GM23248 (cell line): ENCODE measurements around the gene TPR. TPM values are rescaled to one million over a fixed set of nuclear protein-coding genes. Genes with fewer than 3 reads are reported as not detected.
A peak's percentile ranks its signal among the peaks of the same experiment; 100 is the strongest.

Experiments used
- DNase-seq: peaks from one replicate; pipeline ENCODE4 v3.0.0-alpha.2; 2015
- H2AFZ ChIP-seq: fragments of 200-600 bp; sonication (generic); 2 replicates; pipeline ENCODE4 v1.6.1; 2016; ENCODE audit warnings: antibody characterized with exemption
- H3F3A ChIP-seq: fragments of 200-600 bp; sonication (generic); 2 replicates; pipeline ENCODE4 v1.6.1; 2016; ENCODE audit warnings: mild to moderate bottlenecking, antibody characterized with exemption, mixed run types; ENCODE audit not compliant: insufficient read depth
- H3K27ac ChIP-seq: fragments of 200-600 bp; sonication (generic); 2 replicates; pipeline ENCODE4 v1.5.1; 2016; ENCODE audit warnings: mild to moderate bottlenecking
- H3K27me3 ChIP-seq: fragments of 200-600 bp; sonication (generic); replicated peaks from 2 replicates; pipeline ENCODE4 v1.6.1; 2016; ENCODE audit warnings: mild to moderate bottlenecking; ENCODE audit not compliant: insufficient read depth
- H3K36me3 ChIP-seq: fragments of 200-600 bp; sonication (generic); 2 replicates; pipeline ENCODE4 v1.6.1; 2016; ENCODE audit warnings: low read depth, mild to moderate bottlenecking
- H3K4me1 ChIP-seq: fragments of 200-600 bp; sonication (generic); 2 replicates; pipeline ENCODE4 v1.6.1; 2016; ENCODE audit warnings: mild to moderate bottlenecking; ENCODE audit not compliant: insufficient read depth
- H3K4me2 ChIP-seq: fragments of 200-600 bp; sonication (generic); one replicate; pipeline ENCODE4 v1.6.1; 2016; ENCODE audit warnings: mild to moderate bottlenecking; ENCODE audit not compliant: unreplicated experiment
- H3K4me3 ChIP-seq: fragments of 200-600 bp; sonication (generic); 2 replicates; pipeline ENCODE4 v1.5.1; 2016; ENCODE audit warnings: mild to moderate bottlenecking
- H3K79me2 ChIP-seq: fragments of 200-600 bp; sonication (generic); 2 replicates; pipeline ENCODE4 v1.6.1; 2016; ENCODE audit warnings: mild to moderate bottlenecking; ENCODE audit not compliant: insufficient read depth
- H3K9ac ChIP-seq: fragments of 200-600 bp; sonication (generic); 2 replicates; pipeline ENCODE4 v1.6.1; 2016; ENCODE audit warnings: mild to moderate bottlenecking
- H3K9me2 ChIP-seq: fragments of 200-600 bp; sonication (generic); 2 replicates; pipeline ENCODE4 v1.6.1; 2016; ENCODE audit warnings: mixed run types, mild to moderate bottlenecking, moderate library complexity; ENCODE audit not compliant: insufficient read depth
- H3K9me3 ChIP-seq: fragments of 200-600 bp; sonication (generic); one replicate; pipeline ENCODE4 v1.6.1; 2017; ENCODE audit warnings: low read depth
- H4K20me1 ChIP-seq: fragments of 200-600 bp; sonication (generic); 2 replicates; pipeline ENCODE4 v1.6.0; 2016; ENCODE audit not compliant: insufficient read depth
- EZH2 ChIP-seq: fragments of 200-600 bp; sonication (generic); IDR thresholded peaks from 2 replicates; pipeline ENCODE4 v1.6.1; 2018; ENCODE audit warnings: antibody characterized with exemption, mild to moderate bottlenecking; ENCODE audit not compliant: insufficient read depth, poor library complexity, severe bottlenecking
- EZH2phosphoT487 ChIP-seq: fragments of 200-600 bp; sonication (generic); IDR thresholded peaks from 2 replicates; pipeline ENCODE4 v1.6.1; 2018; ENCODE audit warnings: antibody characterized with exemption, moderate library complexity, mild to moderate bottlenecking, low read depth; ENCODE audit not compliant: insufficient read depth
- WGBS, 2 experiments: methylation state at CpG; one replicate each; pipeline ENCODE4 v1.1.6; 2015 to 2017; ENCODE audit warnings: low lambda C conversion rate in 2 of 2, low coverage in 1 of 2; ENCODE audit errors: missing lambda C conversion rate in 2 of 2; 5-methylcytosine and 5-hydroxymethylcytosine counted together
- in situ Hi-C: fragments of 300-500 bp; cut with MboI; formaldehyde crosslinking; loops from 2 replicates; pipeline ENCODE4 v1.15.0; 2020
- polyA plus RNA-seq: library from polyadenylated mRNA; unstranded; fragments of >200 nt; fragmentation: Nextera tagmentation; extraction: Ambion mirVana; gene quantifications from 2 replicates; pipeline ENCODE4 v1.2.1, GENCODE V29; 2016
- total RNA-seq: library from RNA; depleted of rRNA; stranded (reverse); fragments of >200 nt; shearing (Covaris generic); gene quantifications from 2 replicates; pipeline ENCODE4 v1.2.3, GENCODE V29; 2014

TPR gene
- total and polyA plus RNA-seq, 2 experiments from 2014 or later, result 46.2 to 98.2 TPM

DNA sequence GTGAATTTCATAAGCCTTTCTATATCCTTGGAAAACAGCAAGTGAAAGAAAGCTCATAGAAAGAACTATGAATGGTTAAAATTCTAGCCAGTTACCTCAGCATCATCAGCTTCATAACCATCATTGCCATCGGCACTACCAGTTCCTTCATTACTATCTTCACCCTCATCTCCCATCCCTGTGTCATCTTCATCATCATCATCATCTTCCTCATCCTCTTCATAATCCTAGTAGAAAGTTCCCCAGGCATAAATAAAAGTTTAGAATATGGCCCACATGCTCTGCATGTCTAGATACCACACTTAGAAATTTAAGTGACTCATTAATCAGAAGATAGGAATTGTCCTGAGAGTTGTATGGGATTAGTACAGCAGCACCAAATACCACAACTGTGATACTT is 49.0 kb downstream of the TPR start:
- Histone ChIP-seq H3K27ac (no peak overlapping the region), H3F3A (no peaks in the 10 kb centered on the region), H3K36me3 (peaks cover 80% of the 10 kb centered on the region), H3K9me2 (no peaks in the 10 kb centered on the region), H3K4me2 (no peak overlapping the region), H3K4me1 (no peaks in the 10 kb centered on the region; the same call in 1 of the 2 replicates), H3K27me3 (no peaks in the 10 kb centered on the region), H4K20me1 (no peaks in the 10 kb centered on the region), H3K79me2 (0 out of 2 replicates have a peak, but pooled peaks cover 5% of the 10 kb centered on the region), H3K9me3 (no peaks in the 10 kb centered on the region), H3K9ac (no peak overlapping the region), H3K4me3 (no peak overlapping the region), H2AFZ (no peak overlapping the region)
- peak; percentile 29 for DNase-seq
- TF ChIP-seq EZH2phosphoT487 (no peak), EZH2 (no peak)
- in situ Hi-C loops, result no loop called here
- WGBS, 2 experiments, result 9 to 10% methylated on average over 1 of the region's 1 CpG

DNA sequence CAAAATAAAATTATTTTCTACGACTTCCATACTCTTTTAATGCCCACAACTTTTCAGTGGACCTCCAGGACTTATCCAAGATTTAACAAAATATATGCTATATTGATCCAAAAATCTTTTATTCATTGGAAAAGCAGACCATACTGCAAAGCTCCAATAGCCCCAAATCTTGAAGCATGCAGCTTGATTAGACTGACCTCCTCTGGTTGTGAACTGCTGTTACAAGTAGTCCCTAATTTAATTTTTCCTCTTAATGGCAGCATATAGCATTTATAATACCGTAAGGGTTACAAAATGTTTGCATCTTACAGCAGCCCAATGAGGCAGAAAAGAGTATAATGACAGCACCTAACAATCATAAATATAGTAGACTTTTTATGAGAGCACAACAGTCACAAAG is 49.8 kb downstream of the TPR start:
- Histone ChIP-seq H3F3A (no peaks in the 10 kb centered on the region), H3K9ac (no peak overlapping the region), H3K4me3 (no peak overlapping the region), H3K9me2 (no peaks in the 10 kb centered on the region), H3K27me3 (no peaks in the 10 kb centered on the region), H3K36me3 (peaks cover 80% of the 10 kb centered on the region), H3K9me3 (no peaks in the 10 kb centered on the region), H2AFZ (no peak overlapping the region), H3K79me2 (0 out of 2 replicates have a peak, but pooled peaks cover 5% of the 10 kb centered on the region), H3K27ac (no peak overlapping the region), H3K4me1 (no peaks in the 10 kb centered on the region; the same call in 1 of the 2 replicates), H3K4me2 (no peak overlapping the region), H4K20me1 (no peaks in the 10 kb centered on the region)
- in situ Hi-C loops, result no loop called here
- TF ChIP-seq EZH2phosphoT487 (no peak), EZH2 (no peak)
- 71 to 82% methylated on average over 2 of the region's 2 CpGs for WGBS, 2 experiments
- peak; percentile 60 for DNase-seq

DNA sequence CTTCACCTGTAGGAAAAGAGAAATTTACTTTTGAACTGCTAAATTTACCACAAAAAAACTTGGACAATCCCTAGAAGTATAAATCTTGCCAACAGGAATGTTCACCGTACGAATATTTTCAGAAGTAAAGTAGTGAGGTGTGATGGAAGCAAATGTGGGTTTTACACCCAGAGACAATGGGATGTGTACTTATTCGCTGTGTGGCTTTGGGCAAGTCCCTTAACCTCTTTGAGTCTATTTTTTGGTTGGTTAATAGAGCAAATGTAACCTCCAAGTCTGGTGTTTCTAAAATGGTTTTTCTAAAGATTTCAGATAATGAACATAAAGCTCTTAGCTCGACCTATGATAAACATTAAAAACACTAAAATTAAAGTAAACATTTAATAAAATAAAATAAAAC is 51.2 kb downstream of the TPR start:
- Histone ChIP-seq H3K9ac (no peak overlapping the region), H3F3A (no peaks in the 10 kb centered on the region), H3K27ac (no peak overlapping the region), H3K36me3 (peaks cover 84% of the 10 kb centered on the region), H4K20me1 (no peaks in the 10 kb centered on the region), H3K4me3 (no peak overlapping the region), H3K9me3 (no peaks in the 10 kb centered on the region), H3K9me2 (no peaks in the 10 kb centered on the region), H3K4me1 (no peaks in the 10 kb centered on the region; the same call in 1 of the 2 replicates), H3K4me2 (no peak overlapping the region), H3K79me2 (no peaks in the 10 kb centered on the region), H3K27me3 (no peaks in the 10 kb centered on the region), H2AFZ (no peak overlapping the region)
- WGBS, 2 experiments, result 91 to 97% methylated on average over 4 of the region's 4 CpGs
- no peak for DNase-seq
- in situ Hi-C loops, result no loop called here
- TF ChIP-seq EZH2phosphoT487 (no peak), EZH2 (no peak)

DNA sequence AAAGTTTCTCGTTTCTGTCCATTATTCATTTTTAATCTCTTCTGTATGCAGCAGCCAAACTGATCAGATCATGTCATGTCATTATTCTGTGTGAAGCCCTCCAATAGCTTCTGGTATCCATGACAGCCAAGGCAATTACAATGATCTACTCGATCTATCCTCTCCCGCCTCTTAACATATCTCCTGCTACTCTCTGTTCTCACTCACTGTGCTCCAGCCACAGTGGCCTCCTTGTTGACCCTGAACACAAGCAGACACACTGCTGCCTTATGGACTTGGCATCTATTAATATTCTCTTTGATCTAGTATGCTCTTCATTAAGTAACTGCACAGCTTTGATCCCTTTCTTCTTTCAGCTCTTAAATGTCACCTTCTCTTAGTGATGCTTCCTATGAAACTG is 59.5 kb downstream of the TPR start:
- H3K9me2 ChIP-seq, result no peaks in the 10 kb centered on the region
- H3K27ac ChIP-seq, result no peak overlapping the region
- no peaks in the 10 kb centered on the region for H3K27me3 ChIP-seq
- H4K20me1 ChIP-seq, result no peaks in the 10 kb centered on the region
- H3K4me2 ChIP-seq, result no peak overlapping the region
- no peaks in the 10 kb centered on the region for H3K9me3 ChIP-seq
- no peak overlapping the region for H3K9ac ChIP-seq
- H3K4me3 ChIP-seq, result no peak overlapping the region
- H3K36me3 ChIP-seq, result peaks cover 81% of the 10 kb centered on the region
- in situ Hi-C loops, result no loop called here
- 53 to 59% methylated on average over 3 of the region's 3 CpGs for WGBS, 2 experiments
- no peak overlapping the region for H2AFZ ChIP-seq
- DNase-seq, result no peak
- no peaks in the 10 kb centered on the region; the same call in 1 of the 2 replicates for H3F3A ChIP-seq
- no peaks in the 10 kb centered on the region for H3K79me2 ChIP-seq
- no peaks in the 10 kb centered on the region for H3K4me1 ChIP-seq
- TF ChIP-seq EZH2phosphoT487 (no peak), EZH2 (no peak)
